DOHH2 (cell line): ENCODE measurements around the gene TTC28.

Experiments used
- CTCF ChIP-seq: fragments of 200-600 bp; sonication (generic); IDR thresholded peaks from one replicate; pipeline ENCODE4 v1.5.1; 2014; ENCODE audit warnings: antibody characterized with exemption, mild to moderate bottlenecking, low read depth, low read length; ENCODE audit not compliant: poor library complexity, severe bottlenecking
- EZH2phosphoT487 ChIP-seq: fragments of 200-600 bp; sonication (generic); IDR thresholded peaks from 2 replicates; pipeline ENCODE4 v1.6.1; 2017; ENCODE audit warnings: borderline replicate concordance, mild to moderate bottlenecking, antibody characterized with exemption, low read length, moderate library complexity, mixed read lengths

GRCh38 chr22:28379075-28379779 is 300.4 kb downstream of the TTC28 start:
- TF ChIP-seq CTCF, result no peak
- no peak for TF ChIP-seq EZH2phosphoT487
